Neutrophil (primary cell): ENCODE measurements around the gene FGF12.

Experiments
- H3K27ac ChIP-seq: fragments of 200-600 bp; sonication (generic); 2 replicates; pipeline ENCODE4 v1.5.1; 2016; ENCODE audit warnings: mild to moderate bottlenecking, moderate library complexity
- H3K27me3 ChIP-seq: fragments of 200-600 bp; sonication (generic); 2 replicates; pipeline ENCODE4 v1.6.0; 2016; ENCODE audit warnings: mild to moderate bottlenecking
- H3K36me3 ChIP-seq: fragments of 200-600 bp; sonication (generic); 2 replicates; pipeline ENCODE4 v1.5.1; 2017
- H3K4me1 ChIP-seq, 2 experiments: fragments of 200-600 bp in 1 of 2; sonication (generic) in 1 of 2; 1 replicate in 1 of 2; 2 replicates in 1 of 2; pipeline versions ENCODE4 v1.5.1 to v1.6.1; 2013 to 2016; ENCODE audit warnings: low read depth in 1 of 2, low read length in 1 of 2, mild to moderate bottlenecking in 1 of 2, moderate library complexity in 1 of 2; ENCODE audit not compliant: control insufficient read depth in 1 of 2, insufficient read depth in 1 of 2
- H3K4me3 ChIP-seq, 2 experiments: fragments of 200-600 bp in 1 of 2; sonication (generic) in 1 of 2; 1 replicate in 1 of 2; 2 replicates in 1 of 2; pipeline ENCODE4 v1.5.1; 2013 to 2016; ENCODE audit warnings: low read depth in 1 of 2, low read length in 1 of 2, mild to moderate bottlenecking in 1 of 2, moderate library complexity in 1 of 2
- H3K9me3 ChIP-seq: fragments of 200-600 bp; sonication (generic); 2 replicates; pipeline ENCODE4 v1.5.1; 2016
- CTCF ChIP-seq: fragments of 200-600 bp; sonication (generic); IDR thresholded peaks from 2 replicates; pipeline ENCODE4 v1.5.1; 2016; ENCODE audit warnings: antibody characterized with exemption

Gene FGF12

GRCh38 chr3:192351441-192351840 lies 375.9 kb downstream of the FGF12 start:
- no peak overlapping the region for H3K27ac ChIP-seq
- H3K36me3 ChIP-seq: no peaks in the 10 kb centered on the region
- H3K4me3 ChIP-seq: no peak overlapping the region
- no peaks in the 10 kb centered on the region for H3K4me1 ChIP-seq
- no peaks in the 10 kb centered on the region for H3K9me3 ChIP-seq
- no peak for TF ChIP-seq CTCF
- no peaks in the 10 kb centered on the region for H3K27me3 ChIP-seq

GRCh38 chr3:192340031-192340430 lies 387.3 kb downstream of the FGF12 start:
- Histone ChIP-seq H3K27ac (no peak overlapping the region), H3K9me3 (no peaks in the 10 kb centered on the region), H3K27me3 (no peaks in the 10 kb centered on the region), H3K4me1 (no peaks in the 10 kb centered on the region), H3K36me3 (no peaks in the 10 kb centered on the region), H3K4me3 (no peak overlapping the region)
- no peak for TF ChIP-seq CTCF

GRCh38 chr3:192339214-192339613 lies 388.1 kb downstream of the FGF12 start:
- Histone ChIP-seq H3K36me3 (no peaks in the 10 kb centered on the region), H3K27me3 (no peaks in the 10 kb centered on the region), H3K4me3 (no peak overlapping the region), H3K27ac (no peak overlapping the region), H3K9me3 (no peaks in the 10 kb centered on the region), H3K4me1 (no peaks in the 10 kb centered on the region)
- no peak for TF ChIP-seq CTCF

GRCh38 chr3:192336286-192336685 lies 391.1 kb downstream of the FGF12 start:
- Histone ChIP-seq H3K36me3 (no peaks in the 10 kb centered on the region), H3K27me3 (no peaks in the 10 kb centered on the region), H3K9me3 (no peaks in the 10 kb centered on the region), H3K4me3 (no peak overlapping the region), H3K27ac (no peak overlapping the region), H3K4me1 (no peaks in the 10 kb centered on the region)
- no peak for TF ChIP-seq CTCF

GRCh38 chr3:192332386-192333291 lies 394.7 kb downstream of the FGF12 start:
- no peaks in the 10 kb centered on the region for H3K27me3 ChIP-seq
- no peak overlapping the region for H3K4me3 ChIP-seq
- H3K9me3 ChIP-seq: no peaks in the 10 kb centered on the region
- H3K4me1 ChIP-seq: no peaks in the 10 kb centered on the region
- no peak for TF ChIP-seq CTCF
- H3K27ac ChIP-seq: no peak overlapping the region
- no peaks in the 10 kb centered on the region for H3K36me3 ChIP-seq
